HEK293 (cell line): ENCODE results near the gene PPHLN1.

Experiments
- CTCF ChIA-PET: fragments of 350-600 bp; formaldehyde crosslinking; extraction: SDS; loops from one replicate; lab custom pipeline; 2021; ENCODE audit warnings: antibody characterized with exemption; lab: Yijun Ruan, JAX
- POLR2A ChIA-PET: fragments of 300-600 bp; formaldehyde crosslinking; extraction: SDS; loops from one replicate; lab custom pipeline; 2020; ENCODE audit warnings: antibody characterized with exemption, inconsistent platforms; lab: Yijun Ruan, JAX
- H3K27ac ChIP-seq: fragments of 200-500 bp; sonication (Bioruptor generic); 2 replicates; pipeline ENCODE4 v1.5.1; 2014; ENCODE audit warnings: low read depth, low read length, control low read depth, inconsistent platforms; ENCODE audit errors: extremely low read depth
- H3K36me3 ChIP-seq, 2 experiments: fragments of 200-500 bp in 1 of 2; sonication (Bioruptor generic) in 1 of 2; 1 replicate in 1 of 2; 2 replicates in 1 of 2; pipeline ENCODE4 v1.5.1; 2014 to 2017; ENCODE audit warnings: inconsistent platforms in 2 of 2, low read length in 2 of 2; ENCODE audit not compliant: control insufficient read depth in 2 of 2, insufficient read depth in 1 of 2
- H3K4me1 ChIP-seq: fragments of 200-500 bp; sonication (Bioruptor generic); 2 replicates; pipeline ENCODE4 v1.5.1; 2014; ENCODE audit warnings: mild to moderate bottlenecking, low read length, inconsistent platforms; ENCODE audit not compliant: control insufficient read depth, insufficient read depth
- H3K4me3 ChIP-seq: 2 replicates; pipeline ENCODE4 v1.5.1; 2011; ENCODE audit warnings: low read depth, mild to moderate bottlenecking, control low read depth, low read length, moderate library complexity
- H3K9me3 ChIP-seq: fragments of 200-500 bp; sonication (Bioruptor generic); 2 replicates; pipeline ENCODE4 v1.5.1; 2014; ENCODE audit warnings: low read depth, low read length, inconsistent platforms; ENCODE audit not compliant: control insufficient read depth, insufficient read depth
- HOXC10 ChIP-seq: sonication (generic); formaldehyde crosslinking; IDR thresholded peaks from 2 replicates; pipeline ENCODE4 v1.8.1; 2023; ENCODE audit warnings: mild to moderate bottlenecking, missing genetic modification reagents
- KLF7 ChIP-seq: fragments of 450-650 bp; formaldehyde crosslinking; IDR thresholded peaks from 2 replicates; pipeline ENCODE4 v1.5.1; 2016; ENCODE audit warnings: missing biosample characterization, missing genetic modification characterization, borderline replicate concordance
- MYNN ChIP-seq: fragments of 450-650 bp; formaldehyde crosslinking; IDR thresholded peaks from 2 replicates; pipeline ENCODE4 v1.5.1; 2016; ENCODE audit warnings: missing biosample characterization, missing genetic modification characterization, borderline replicate concordance
- PRDM10 ChIP-seq: fragments of 450-650 bp; formaldehyde crosslinking; IDR thresholded peaks from 2 replicates; pipeline ENCODE4 v1.5.1; 2016; ENCODE audit warnings: missing biosample characterization, missing genetic modification characterization
- SCRT1 ChIP-seq: fragments of 450-650 bp; formaldehyde crosslinking; IDR thresholded peaks from 2 replicates; pipeline ENCODE4 v1.5.1; 2016; ENCODE audit warnings: missing biosample characterization, missing genetic modification characterization, borderline replicate concordance
- SP3 ChIP-seq: fragments of 450-650 bp; formaldehyde crosslinking; IDR thresholded peaks from 2 replicates; pipeline ENCODE4 v1.5.1; 2016; ENCODE audit warnings: missing biosample characterization, missing genetic modification characterization
- ZBTB20 ChIP-seq: fragments of 450-650 bp; formaldehyde crosslinking; IDR thresholded peaks from 2 replicates; pipeline ENCODE4 v1.5.1; 2016; ENCODE audit warnings: missing biosample characterization, missing genetic modification characterization
- ZBTB21 ChIP-seq: fragments of 450-650 bp; formaldehyde crosslinking; IDR thresholded peaks from 2 replicates; pipeline ENCODE4 v1.5.1; 2017; ENCODE audit warnings: missing biosample characterization, missing genetic modification characterization
- ZNF132 ChIP-seq: fragments of 450-650 bp; formaldehyde crosslinking; IDR thresholded peaks from 2 replicates; pipeline ENCODE4 v1.5.1; 2017; ENCODE audit warnings: missing biosample characterization, missing genetic modification characterization, borderline replicate concordance
- ZNF138 ChIP-seq: fragments of 450-650 bp; formaldehyde crosslinking; IDR thresholded peaks from 2 replicates; pipeline ENCODE4 v1.5.1; 2016; ENCODE audit warnings: missing biosample characterization, missing genetic modification characterization, borderline replicate concordance
- ZNF211 ChIP-seq: fragments of 450-650 bp; formaldehyde crosslinking; IDR thresholded peaks from 2 replicates; pipeline ENCODE4 v1.5.1; 2016; ENCODE audit warnings: low read depth, missing biosample characterization, missing genetic modification characterization
- ZNF214 ChIP-seq: fragments of 450-650 bp; formaldehyde crosslinking; IDR thresholded peaks from 2 replicates; pipeline ENCODE4 v1.5.1; 2017; ENCODE audit warnings: missing biosample characterization, mild to moderate bottlenecking, missing genetic modification characterization, borderline replicate concordance
- ZNF239 ChIP-seq: fragments of 450-650 bp; formaldehyde crosslinking; IDR thresholded peaks from 2 replicates; pipeline ENCODE4 v1.5.1; 2016; ENCODE audit warnings: missing biosample characterization, missing genetic modification characterization
- ZNF324 ChIP-seq: fragments of 450-650 bp; formaldehyde crosslinking; IDR thresholded peaks from 2 replicates; pipeline ENCODE4 v1.5.1; 2016; ENCODE audit warnings: missing biosample characterization, missing genetic modification characterization
- ZNF416 ChIP-seq: fragments of 450-650 bp; formaldehyde crosslinking; IDR thresholded peaks from 2 replicates; pipeline ENCODE4 v1.5.1; 2016; ENCODE audit warnings: missing biosample characterization, missing genetic modification characterization
- ZNF544 ChIP-seq: fragments of 450-650 bp; formaldehyde crosslinking; IDR thresholded peaks from 2 replicates; pipeline ENCODE4 v1.5.0; 2017; ENCODE audit warnings: missing biosample characterization, missing genetic modification characterization
- ZNF596 ChIP-seq: fragments of 450-650 bp; IDR thresholded peaks from 2 replicates; pipeline ENCODE4 v1.5.0; 2018; ENCODE audit warnings: missing biosample characterization, mild to moderate bottlenecking, missing genetic modification characterization, moderate library complexity
- ZNF600 ChIP-seq: fragments of 450-650 bp; formaldehyde crosslinking; IDR thresholded peaks from 2 replicates; pipeline ENCODE4 v1.5.1; 2016; ENCODE audit warnings: missing biosample characterization, missing genetic modification characterization
- ZNF658 ChIP-seq: fragments of 450-650 bp; formaldehyde crosslinking; IDR thresholded peaks from 2 replicates; pipeline ENCODE4; 2016; ENCODE audit warnings: missing biosample characterization, missing genetic modification characterization
- ZNF664 ChIP-seq: fragments of 450-650 bp; formaldehyde crosslinking; IDR thresholded peaks from 2 replicates; pipeline ENCODE4 v1.5.1; 2016; ENCODE audit warnings: missing biosample characterization, missing genetic modification characterization
- ZNF670 ChIP-seq: fragments of 450-650 bp; formaldehyde crosslinking; IDR thresholded peaks from 2 replicates; pipeline ENCODE4 v1.5.1; 2016; ENCODE audit warnings: missing biosample characterization, missing genetic modification characterization, low read depth
- ZNF707 ChIP-seq: fragments of 450-650 bp; formaldehyde crosslinking; IDR thresholded peaks from 2 replicates; pipeline ENCODE4 v1.5.1; 2016; ENCODE audit warnings: missing biosample characterization, missing genetic modification characterization
- ZNF776 ChIP-seq: fragments of 450-650 bp; formaldehyde crosslinking; IDR thresholded peaks from 2 replicates; pipeline ENCODE4 v1.5.0; 2017; ENCODE audit warnings: missing biosample characterization, missing genetic modification characterization, borderline replicate concordance
- ZXDB ChIP-seq: fragments of 450-650 bp; formaldehyde crosslinking; IDR thresholded peaks from 2 replicates; pipeline ENCODE4 v1.5.1; 2016; ENCODE audit warnings: missing biosample characterization, missing genetic modification characterization
- TF ChIP-seq, protein P1 (sequence below): fragments of 450-650 bp; formaldehyde crosslinking; IDR thresholded peaks from 2 replicates; pipeline ENCODE4 v1.5.1; 2016; ENCODE audit warnings: missing biosample characterization, missing genetic modification characterization, low read depth

The PPHLN1 gene

GRCh38 chr12:42283739-42284138, 42.2 kb upstream of the PPHLN1 start:
- H3K9me3 ChIP-seq, result no peaks in the 10 kb centered on the region
- TF ChIP-seq SP3 (tag by site-specific recombination), result no peak
- no peak overlapping the region for H3K4me3 ChIP-seq
- H3K4me1 ChIP-seq, result peaks cover 13% of the 10 kb centered on the region
- no peak overlapping the region for H3K27ac ChIP-seq
- H3K36me3 ChIP-seq, result no peaks in the 10 kb centered on the region
- ChIA-PET POLR2A (no interaction called here), CTCF (interaction anchor here (1.6 kb wide), 1 partner anchor 13 kb away, joined by 7 read pairs; no protein-coding TSS in a partner anchor)

GRCh38 chr12:42284157-42284556, 41.8 kb upstream of the PPHLN1 start:
- no peak overlapping the region for H3K27ac ChIP-seq
- H3K4me3 ChIP-seq, result no peak overlapping the region
- CTCF ChIA-PET, result interaction anchor here (1.6 kb wide), 1 partner anchor 13 kb away, joined by 7 read pairs; no protein-coding TSS in a partner anchor
- no peaks in the 10 kb centered on the region for H3K9me3 ChIP-seq
- H3K36me3 ChIP-seq, result no peaks in the 10 kb centered on the region
- peaks cover 13% of the 10 kb centered on the region for H3K4me1 ChIP-seq
- POLR2A ChIA-PET, result no interaction called here
- TF ChIP-seq ZNF324 (tag by site-specific recombination) (no peak), PRDM10 (tag by site-specific recombination) (no peak), ZNF600 (tag by site-specific recombination) (no peak), MYNN (no peak), ZXDB (tag by site-specific recombination) (no peak), ZNF776 (tag by site-specific recombination) (no peak), SCRT1 (tag by site-specific recombination) (no peak), ZNF544 (tag by site-specific recombination) (no peak), ZBTB20 (tag by site-specific recombination) (no peak), ZNF658 (tag by site-specific recombination) (no peak), ZNF416 (tag by site-specific recombination) (no peak), ZNF239 (no peak)

DNA sequence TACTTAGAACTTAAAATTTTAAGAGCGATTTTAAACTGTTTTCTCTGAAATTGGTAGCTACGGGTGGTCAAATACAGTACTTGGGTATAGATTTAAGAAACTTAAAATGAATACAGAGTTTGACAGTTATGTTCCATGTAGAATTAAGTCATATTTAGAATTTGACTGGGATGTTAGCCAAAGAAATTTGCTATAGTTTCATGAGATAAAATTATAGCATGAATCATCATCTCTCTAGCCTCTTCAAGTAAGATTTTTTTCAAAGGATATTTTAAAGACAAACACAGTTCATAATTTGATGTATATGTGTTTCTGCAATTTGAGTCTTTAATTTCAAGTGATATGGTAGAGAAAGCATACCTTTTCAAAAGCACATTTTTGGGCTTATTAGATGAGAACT, 41.1 kb upstream of the PPHLN1 start:
- H3K4me1 ChIP-seq, result peaks cover 13% of the 10 kb centered on the region
- no peak overlapping the region for H3K4me3 ChIP-seq
- CTCF ChIA-PET, result interaction anchor here (0.6 to 1.6 kb wide), 2 partner anchors 12 to 73 kb away, joined by 4 to 7 read pairs; no protein-coding TSS in a partner anchor
- H3K27ac ChIP-seq, result no peak overlapping the region
- TF ChIP-seq ZNF596 (no peak), HOXC10 (CRISPR knock-in tag) (no peak), KLF7 (tag by site-specific recombination) (no peak), ZNF132 (tag by site-specific recombination) (no peak), ZNF664 (tag by site-specific recombination) (no peak), ZNF670 (no peak), ZNF707 (tag by site-specific recombination) (no peak), ZNF211 (tag by site-specific recombination) (no peak), ZNF138 (no peak), ZNF214 (tag by site-specific recombination) (no peak), ZBTB21 (tag by site-specific recombination) (no peak)
- TF ChIP-seq, protein P1, sequence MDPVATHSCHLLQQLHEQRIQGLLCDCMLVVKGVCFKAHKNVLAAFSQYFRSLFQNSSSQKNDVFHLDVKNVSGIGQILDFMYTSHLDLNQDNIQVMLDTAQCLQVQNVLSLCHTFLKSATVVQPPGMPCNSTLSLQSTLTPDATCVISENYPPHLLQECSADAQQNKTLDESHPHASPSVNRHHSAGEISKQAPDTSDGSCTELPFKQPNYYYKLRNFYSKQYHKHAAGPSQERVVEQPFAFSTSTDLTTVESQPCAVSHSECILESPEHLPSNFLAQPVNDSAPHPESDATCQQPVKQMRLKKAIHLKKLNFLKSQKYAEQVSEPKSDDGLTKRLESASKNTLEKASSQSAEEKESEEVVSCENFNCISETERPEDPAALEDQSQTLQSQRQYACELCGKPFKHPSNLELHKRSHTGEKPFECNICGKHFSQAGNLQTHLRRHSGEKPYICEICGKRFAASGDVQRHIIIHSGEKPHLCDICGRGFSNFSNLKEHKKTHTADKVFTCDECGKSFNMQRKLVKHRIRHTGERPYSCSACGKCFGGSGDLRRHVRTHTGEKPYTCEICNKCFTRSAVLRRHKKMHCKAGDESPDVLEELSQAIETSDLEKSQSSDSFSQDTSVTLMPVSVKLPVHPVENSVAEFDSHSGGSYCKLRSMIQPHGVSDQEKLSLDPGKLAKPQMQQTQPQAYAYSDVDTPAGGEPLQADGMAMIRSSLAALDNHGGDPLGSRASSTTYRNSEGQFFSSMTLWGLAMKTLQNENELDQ (tag by site-specific recombination), result no peak
- TF ChIP-seq, all 188 proteins: peak for 0
- POLR2A ChIA-PET, result no interaction called here
- no peaks in the 10 kb centered on the region for H3K9me3 ChIP-seq
- no peaks in the 10 kb centered on the region for H3K36me3 ChIP-seq
